ENCODE results near the gene CTSZ. TPM values are rescaled to one million over a fixed set of nuclear protein-coding genes. Genes with fewer than 3 reads are reported as not detected.
A peak's percentile ranks its signal among the peaks of the same experiment; 100 is the strongest.

The CTSZ gene
- total RNA-seq, 2 donors from 2014 or later = 55.9 to 76.6 TPM

DNA sequence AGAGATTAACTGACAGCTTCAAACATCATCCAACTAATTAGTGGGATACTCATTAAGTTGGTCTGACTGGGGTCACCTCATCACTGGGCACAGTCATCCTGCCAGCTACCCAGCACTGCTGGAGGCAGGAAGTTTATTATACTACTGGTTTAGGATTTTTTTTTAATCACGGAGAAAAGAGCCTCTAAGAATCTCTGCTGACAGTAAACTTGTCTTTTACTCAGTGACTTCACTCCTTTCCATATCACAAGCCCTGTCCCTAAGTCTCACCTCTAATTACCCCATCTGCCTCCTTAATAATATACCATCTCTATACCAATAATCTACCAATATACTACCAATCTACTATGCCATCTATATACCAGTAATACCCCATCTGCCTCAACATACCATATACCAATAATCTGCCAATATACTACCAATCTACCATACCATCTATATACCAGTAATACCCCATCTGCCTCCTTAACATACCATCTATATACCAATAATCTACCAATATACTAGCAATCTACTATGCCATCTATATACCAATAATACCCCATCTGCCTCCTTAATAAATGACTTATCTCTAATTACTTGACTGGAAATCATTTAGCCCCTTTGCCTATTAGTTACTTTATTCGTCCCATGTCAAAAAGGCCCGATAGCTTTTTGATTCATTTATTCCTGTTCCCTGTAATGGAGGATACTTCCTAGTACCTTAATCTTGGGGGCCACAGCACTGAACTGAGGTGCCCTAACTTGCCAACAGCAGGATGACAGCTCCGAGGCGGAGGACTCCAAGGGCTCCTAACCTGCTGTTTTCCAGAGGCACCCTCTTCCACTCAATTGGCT lies 20.1 kb upstream of the CTSZ start:
- 75 to 83% methylated on average over 5 of the region's 5 CpGs for WGBS, 2 experiments (ENCODE audit: insufficient coverage in 1 of 2, insufficient read length in 1 of 2)
- no peak overlapping the region for H3K9ac ChIP-seq (ENCODE audit: extremely low read depth, low read length, poor library complexity, severe bottlenecking)
- peaks cover 77% of the 10 kb centered on the region for H3K36me3 Mint-ChIP-seq (ENCODE audit: low read depth)
- H3K4me3 ChIP-seq (ENCODE audit: low read length) = peak overlapping the region; percentile 36
- no peak overlapping the region for H3K27ac Mint-ChIP-seq
- TF ChIP-seq CTCF (conservative IDR thresholded peaks at IDR 0.05) = no peak
- H3K4me1 Mint-ChIP-seq = peaks cover 30% of the 10 kb centered on the region
- H3K4me3 Mint-ChIP-seq = no peak overlapping the region
- H3K9me3 ChIP-seq (ENCODE audit: control insufficient read depth, low read length) = no peaks in the 10 kb centered on the region
- H3K27ac ChIP-seq (ENCODE audit: low read depth, low read length) = no peak overlapping the region
- DNase-seq = no peak
- no peaks in the 10 kb centered on the region for H3K27me3 ChIP-seq (ENCODE audit: control insufficient read depth, insufficient read depth, low read length, poor library complexity, severe bottlenecking)
- H3K4me1 ChIP-seq (ENCODE audit: control insufficient read depth, insufficient read depth, low read length) = peaks cover 7% of the 10 kb centered on the region
- H3K9me3 Mint-ChIP-seq = no peaks in the 10 kb centered on the region
- H3K27me3 Mint-ChIP-seq (ENCODE audit: insufficient read depth) = peaks cover 67% of the 10 kb centered on the region
- H3K36me3 ChIP-seq (ENCODE audit: control insufficient read depth, insufficient read depth, low read length) = peaks cover 73% of the 10 kb centered on the region

GRCh38 chr20:59025511-59025910 lies 18.5 kb upstream of the CTSZ start:
- no peak overlapping the region for H3K27ac ChIP-seq (ENCODE audit: low read depth, low read length)
- Mint-ChIP-seq H3K9me3 (no peaks in the 10 kb centered on the region), H3K27ac (no peak overlapping the region), H3K4me3 (no peak overlapping the region), H3K36me3 (ENCODE audit: low read depth) (peaks cover 75% of the 10 kb centered on the region), H3K4me1 (peaks cover 29% of the 10 kb centered on the region), H3K27me3 (ENCODE audit: insufficient read depth) (peaks cover 59% of the 10 kb centered on the region)
- peaks cover 73% of the 10 kb centered on the region for H3K36me3 ChIP-seq (ENCODE audit: control insufficient read depth, insufficient read depth, low read length)
- no peaks in the 10 kb centered on the region for H3K9me3 ChIP-seq (ENCODE audit: control insufficient read depth, low read length)
- no peak overlapping the region for H3K9ac ChIP-seq (ENCODE audit: extremely low read depth, low read length, poor library complexity, severe bottlenecking)
- no peaks in the 10 kb centered on the region for H3K27me3 ChIP-seq (ENCODE audit: control insufficient read depth, insufficient read depth, low read length, poor library complexity, severe bottlenecking)
- peaks cover 3% of the 10 kb centered on the region for H3K4me1 ChIP-seq (ENCODE audit: control insufficient read depth, insufficient read depth, low read length)
- no peak for TF ChIP-seq CTCF (conservative IDR thresholded peaks at IDR 0.05)
- 62 to 88% methylated on average over 3 to 4 of the region's 4 CpGs for WGBS, 2 experiments (ENCODE audit: insufficient coverage in 1 of 2, insufficient read length in 1 of 2)
- no peak for DNase-seq
- H3K4me3 ChIP-seq (ENCODE audit: low read length) = no peak overlapping the region

DNA sequence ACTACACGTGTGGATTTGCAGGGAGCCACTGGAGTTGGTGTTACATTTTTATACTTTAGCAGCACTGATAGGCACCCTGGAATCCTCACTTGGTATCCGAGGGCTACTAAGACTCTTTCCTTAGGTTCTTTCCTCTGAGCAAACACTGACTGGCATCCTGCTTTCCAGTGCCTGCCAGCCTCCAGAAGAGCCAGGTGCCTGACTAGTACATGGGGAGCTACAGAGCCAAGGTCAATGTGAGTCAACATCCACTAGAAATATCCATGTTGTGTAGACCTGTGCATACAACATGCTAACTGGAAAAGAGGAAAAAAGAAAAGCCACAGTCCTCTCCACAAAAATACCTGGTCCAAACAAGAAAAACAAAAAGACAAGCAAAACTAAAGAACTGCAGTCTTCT lies 18.0 kb upstream of the CTSZ start:
- no peaks in the 10 kb centered on the region for H3K9me3 Mint-ChIP-seq
- no peak overlapping the region for H3K4me3 Mint-ChIP-seq
- WGBS, 2 experiments (ENCODE audit: insufficient coverage in 1 of 2, insufficient read length in 1 of 2) = 84 to 100% methylated on average over 2 of the region's 2 CpGs
- no peak overlapping the region for H3K9ac ChIP-seq (ENCODE audit: extremely low read depth, low read length, poor library complexity, severe bottlenecking)
- peaks cover 71% of the 10 kb centered on the region for H3K36me3 Mint-ChIP-seq (ENCODE audit: low read depth)
- DNase-seq = no peak
- H3K27me3 ChIP-seq (ENCODE audit: control insufficient read depth, insufficient read depth, low read length, poor library complexity, severe bottlenecking) = no peaks in the 10 kb centered on the region
- no peak overlapping the region for H3K4me3 ChIP-seq (ENCODE audit: low read length)
- H3K4me1 ChIP-seq (ENCODE audit: control insufficient read depth, insufficient read depth, low read length) = peaks cover 3% of the 10 kb centered on the region
- no peaks in the 10 kb centered on the region for H3K9me3 ChIP-seq (ENCODE audit: control insufficient read depth, low read length)
- H3K36me3 ChIP-seq (ENCODE audit: control insufficient read depth, insufficient read depth, low read length) = peaks cover 69% of the 10 kb centered on the region
- H3K27ac ChIP-seq (ENCODE audit: low read depth, low read length) = no peak overlapping the region
- H3K27ac Mint-ChIP-seq = no peak overlapping the region
- H3K27me3 Mint-ChIP-seq (ENCODE audit: insufficient read depth) = peaks cover 57% of the 10 kb centered on the region
- peaks cover 29% of the 10 kb centered on the region for H3K4me1 Mint-ChIP-seq
- TF ChIP-seq CTCF (conservative IDR thresholded peaks at IDR 0.05) = no peak

Data from endodermal cell (in vitro differentiated cells).